ENCODE results near the gene KISS1R.

DNA sequence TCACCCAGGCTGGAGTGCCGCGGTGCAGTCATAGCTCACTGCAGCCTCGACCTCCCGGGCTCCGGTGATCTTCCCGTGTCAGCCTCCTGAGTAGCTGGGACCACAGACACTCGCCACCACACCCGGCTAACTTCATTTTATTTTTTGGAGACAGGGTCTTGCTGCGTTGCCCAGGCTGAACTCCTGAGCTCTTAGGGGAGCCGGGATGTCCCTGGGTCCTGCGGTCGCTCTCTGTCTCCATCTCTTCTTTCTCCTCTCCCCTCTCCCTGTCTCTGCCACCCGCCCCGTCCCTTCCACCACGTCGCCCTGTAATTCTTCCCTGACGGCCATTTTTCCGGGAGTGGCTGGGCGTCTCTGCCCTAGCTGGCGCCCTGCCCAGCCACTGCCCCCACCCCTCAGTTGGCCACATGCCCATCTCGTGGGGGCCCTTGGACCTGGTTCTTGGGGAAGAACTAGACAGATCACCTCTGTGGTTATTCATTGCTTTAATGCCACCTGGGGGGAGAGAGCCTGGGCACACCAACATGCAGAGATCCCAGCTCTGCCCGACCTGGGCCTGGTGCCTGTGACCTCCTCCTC is 27.6 kb downstream of the KISS1R start:
- TF ChIP-seq, protein P1, sequence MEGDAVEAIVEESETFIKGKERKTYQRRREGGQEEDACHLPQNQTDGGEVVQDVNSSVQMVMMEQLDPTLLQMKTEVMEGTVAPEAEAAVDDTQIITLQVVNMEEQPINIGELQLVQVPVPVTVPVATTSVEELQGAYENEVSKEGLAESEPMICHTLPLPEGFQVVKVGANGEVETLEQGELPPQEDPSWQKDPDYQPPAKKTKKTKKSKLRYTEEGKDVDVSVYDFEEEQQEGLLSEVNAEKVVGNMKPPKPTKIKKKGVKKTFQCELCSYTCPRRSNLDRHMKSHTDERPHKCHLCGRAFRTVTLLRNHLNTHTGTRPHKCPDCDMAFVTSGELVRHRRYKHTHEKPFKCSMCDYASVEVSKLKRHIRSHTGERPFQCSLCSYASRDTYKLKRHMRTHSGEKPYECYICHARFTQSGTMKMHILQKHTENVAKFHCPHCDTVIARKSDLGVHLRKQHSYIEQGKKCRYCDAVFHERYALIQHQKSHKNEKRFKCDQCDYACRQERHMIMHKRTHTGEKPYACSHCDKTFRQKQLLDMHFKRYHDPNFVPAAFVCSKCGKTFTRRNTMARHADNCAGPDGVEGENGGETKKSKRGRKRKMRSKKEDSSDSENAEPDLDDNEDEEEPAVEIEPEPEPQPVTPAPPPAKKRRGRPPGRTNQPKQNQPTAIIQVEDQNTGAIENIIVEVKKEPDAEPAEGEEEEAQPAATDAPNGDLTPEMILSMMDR (conservative IDR thresholded peaks at IDR 0.05; ENCODE audit: low read depth, low read length) = no peak
- TF ChIP-seq RAD21 (IDR thresholded peaks at IDR 0.05; ENCODE audit: low read length) (no peak), USF2 (IDR thresholded peaks at IDR 0.05; ENCODE audit: low read depth, low read length) (no peak), RCOR1 (IDR thresholded peaks at IDR 0.05; ENCODE audit: insufficient replicate concordance, low read length) (no peak), MAZ (IDR thresholded peaks at IDR 0.05; ENCODE audit: borderline replicate concordance, low read depth, low read length) (no peak), POLR2A (IDR thresholded peaks at IDR 0.05; ENCODE audit: low read depth, low read length) (no peak), RFX5 (IDR thresholded peaks at IDR 0.05; ENCODE audit: low read depth, low read length) (no peak), FOS (IDR thresholded peaks at IDR 0.05; ENCODE audit: low read depth, low read length) (no peak), NFE2L2 (IDR thresholded peaks at IDR 0.05; ENCODE audit: low read depth, low read length) (no peak), MAFK (IDR thresholded peaks at IDR 0.05; ENCODE audit: low read depth, low read length) (no peak), CEBPB (IDR thresholded peaks at IDR 0.05; ENCODE audit: low read depth, low read length) (no peak), MXI1 (IDR thresholded peaks at IDR 0.05; ENCODE audit: borderline replicate concordance, low read depth, low read length) (no peak), CHD1 (IDR thresholded peaks at IDR 0.05; ENCODE audit: low read depth, low read length) (no peak)
- TF ChIP-seq, protein P2, sequence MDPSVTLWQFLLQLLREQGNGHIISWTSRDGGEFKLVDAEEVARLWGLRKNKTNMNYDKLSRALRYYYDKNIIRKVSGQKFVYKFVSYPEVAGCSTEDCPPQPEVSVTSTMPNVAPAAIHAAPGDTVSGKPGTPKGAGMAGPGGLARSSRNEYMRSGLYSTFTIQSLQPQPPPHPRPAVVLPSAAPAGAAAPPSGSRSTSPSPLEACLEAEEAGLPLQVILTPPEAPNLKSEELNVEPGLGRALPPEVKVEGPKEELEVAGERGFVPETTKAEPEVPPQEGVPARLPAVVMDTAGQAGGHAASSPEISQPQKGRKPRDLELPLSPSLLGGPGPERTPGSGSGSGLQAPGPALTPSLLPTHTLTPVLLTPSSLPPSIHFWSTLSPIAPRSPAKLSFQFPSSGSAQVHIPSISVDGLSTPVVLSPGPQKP (IDR thresholded peaks at IDR 0.05; ENCODE audit: borderline replicate concordance, low read depth, low read length) = no peak

Data from IMR-90 (cell line).